GM12878 (cell line): ENCODE measurements around the gene FIG4.
A peak's percentile ranks its signal among the peaks of the same experiment; 100 is the strongest.

Experiments
- ATF3 ChIP-seq: IDR thresholded peaks from 2 replicates; pipeline ENCODE4 v1.6.1; 2011; ENCODE audit warnings: low read depth, mild to moderate bottlenecking, low read length, moderate library complexity, borderline replicate concordance; ENCODE audit errors: extremely low read depth
- CHD2 ChIP-seq: IDR thresholded peaks from 2 replicates; pipeline ENCODE4 v1.6.1; 2011; ENCODE audit warnings: low read depth, low read length, improper control_type of control experiment, borderline replicate concordance
- CTCF ChIP-seq, 3 experiments: IDR thresholded peaks in 2 of 3; conservative IDR thresholded peaks in 1 of 3; 2 replicates each; pipeline ENCODE4 v1.5.1; 2011; ENCODE audit warnings: low read depth in 3 of 3, low read length in 3 of 3, mild to moderate bottlenecking in 3 of 3, control low read depth in 2 of 3, moderate library complexity in 2 of 3, inconsistent platforms in 1 of 3, mixed read lengths in 1 of 3; ENCODE audit not compliant: control insufficient read depth in 2 of 3, insufficient read depth in 1 of 3; ENCODE audit errors: extremely low read depth in 1 of 3
- DPF2 ChIP-seq: fragments of 450-650 bp; IDR thresholded peaks from 2 replicates; pipeline ENCODE4 v1.6.1; 2017; ENCODE audit warnings: mild to moderate bottlenecking
- MAX ChIP-seq: IDR thresholded peaks from 2 replicates; pipeline ENCODE4 v1.6.1; 2012; ENCODE audit warnings: low read depth, low read length, improper control_type of control experiment
- NFIC ChIP-seq: IDR thresholded peaks from 2 replicates; pipeline ENCODE4 v1.6.1; 2012; ENCODE audit warnings: low read depth, mild to moderate bottlenecking, inconsistent platforms, low read length, moderate library complexity
- POLR2A ChIP-seq: IDR thresholded peaks from 2 replicates; pipeline ENCODE4 v1.6.1; 2011; ENCODE audit warnings: low read depth, mild to moderate bottlenecking, low read length
- RCOR1 ChIP-seq: conservative IDR thresholded peaks from 2 replicates; pipeline ENCODE4 v1.6.1; 2012; ENCODE audit warnings: low read depth, low read length, improper control_type of control experiment
- RFX5 ChIP-seq: IDR thresholded peaks from 2 replicates; pipeline ENCODE4 v1.6.1; 2011; ENCODE audit warnings: low read depth, low read length, improper control_type of control experiment
- ZNF274 ChIP-seq: IDR thresholded peaks from one replicate; pipeline ENCODE4 v1.8.0; 2011; ENCODE audit not compliant: insufficient read length, insufficient read depth
- ZNF592 ChIP-seq: fragments of 450-650 bp; IDR thresholded peaks from 2 replicates; pipeline ENCODE4 v1.6.1; 2017; ENCODE audit warnings: mild to moderate bottlenecking, moderate library complexity

- TF ChIP-seq ZNF592 (no peak), RCOR1 (no peak), ATF3 (no peak), CHD2 (no peak), POLR2A (no peak), CTCF (IDR thresholded peaks at IDR 0.05 in 2 of 3, conservative IDR thresholded peaks at IDR 0.05 in 1 of 3; ENCODE audit: control insufficient read depth in 2 of 3, extremely low read depth in 1 of 3, insufficient read depth in 1 of 3, low read depth in 3 of 3, low read length in 3 of 3) (no peak), ZNF274 (no peak), DPF2 (no peak), NFIC (peak; percentile 76), RFX5 (no peak), MAX (no peak)
Measured at GRCh38 chr6:109769213-109769612, 78.1 kb downstream of the FIG4 start.
